Body of pancreas (tissue), 4 donors: ENCODE measurements around the gene NEDD4L. TPM values are rescaled to one million over a fixed set of nuclear protein-coding genes. Genes with fewer than 3 reads are reported as not detected.
A peak's percentile ranks its signal among the peaks of the same experiment; 100 is the strongest.

ENCODE experiments used
- ATAC-seq: fragments of 150-250 bp; one replicate; pipeline ENCODE4 v1.9.1; 2016
- DNase-seq, 4 donors: peaks; one replicate each; pipeline ENCODE4 v3.0.0-alpha.2; 2019
- H3K27ac ChIP-seq, 4 donors: fragments of 200-600 bp; sonication (generic); 1 replicate in 3 of 4; 2 replicates in 1 of 4; pipeline versions ENCODE4 v1.5.1 to v1.6.1; 2016 to 2019; ENCODE audit warnings: mild to moderate bottlenecking in 1 of 4, mixed read lengths in 1 of 4, moderate library complexity in 1 of 4
- H3K27me3 ChIP-seq, 2 donors: fragments of 200-600 bp; sonication (generic); one replicate each; pipeline ENCODE4 v1.6.0; 2016; ENCODE audit warnings: mild to moderate bottlenecking in 1 of 2
- H3K36me3 ChIP-seq, 2 donors: fragments of 200-600 bp; sonication (generic); replicated peaks in 1 of 2; 2 replicates each; pipeline ENCODE4 v1.5.1; 2016; ENCODE audit warnings: low read depth in 2 of 2; ENCODE audit not compliant: insufficient read depth in 1 of 2
- H3K4me1 ChIP-seq: fragments of 200-600 bp; sonication (generic); one replicate; pipeline ENCODE4 v1.6.0; 2016
- H3K4me3 ChIP-seq, 2 donors: fragments of 200-600 bp; sonication (generic); 1 replicate in 1 of 2; 2 replicates in 1 of 2; pipeline ENCODE4 v1.5.1; 2016 to 2019
- H3K9me3 ChIP-seq, 3 donors: fragments of 200-600 bp; sonication (generic); 1 replicate in 2 of 3; 2 replicates in 1 of 3; pipeline ENCODE4 v1.5.1; 2016
- POLR2A ChIP-seq, 3 donors: fragments of 450-650 bp; IDR thresholded peaks; one replicate each; pipeline ENCODE4 v1.6.1; 2016; ENCODE audit warnings: antibody characterized with exemption in 3 of 3, mild to moderate bottlenecking in 2 of 3
- WGBS, 2 donors: methylation state at CpG; one replicate each; pipeline ENCODE4 v1.1.5; 2017; 5-methylcytosine and 5-hydroxymethylcytosine counted together
- intact Hi-C: fragments of 100-400 bp; cut with DNase I; formaldehyde crosslinking; loops from one replicate; pipeline ENCODE4 v1.15.1; 2023
- total RNA-seq, 2 donors: library from RNA; depleted of rRNA; stranded (reverse); fragments of >200 nt; gene quantifications; one replicate each; pipeline ENCODE4 v1.1.0, GENCODE V29; 2016
- TF ChIP-seq, protein P1 (sequence below), 7 experiments: fragments of 450-650 bp in 4 of 7; fragments of 200-600 bp in 3 of 7; sonication (generic) in 3 of 7; IDR thresholded peaks; one replicate each; pipeline ENCODE4 v1.5.1; 2016 to 2019; ENCODE audit warnings: antibody characterized with exemption in 7 of 7

Gene NEDD4L
- total RNA-seq, 2 donors from 2014 or later = 105 to 108 TPM

DNA sequence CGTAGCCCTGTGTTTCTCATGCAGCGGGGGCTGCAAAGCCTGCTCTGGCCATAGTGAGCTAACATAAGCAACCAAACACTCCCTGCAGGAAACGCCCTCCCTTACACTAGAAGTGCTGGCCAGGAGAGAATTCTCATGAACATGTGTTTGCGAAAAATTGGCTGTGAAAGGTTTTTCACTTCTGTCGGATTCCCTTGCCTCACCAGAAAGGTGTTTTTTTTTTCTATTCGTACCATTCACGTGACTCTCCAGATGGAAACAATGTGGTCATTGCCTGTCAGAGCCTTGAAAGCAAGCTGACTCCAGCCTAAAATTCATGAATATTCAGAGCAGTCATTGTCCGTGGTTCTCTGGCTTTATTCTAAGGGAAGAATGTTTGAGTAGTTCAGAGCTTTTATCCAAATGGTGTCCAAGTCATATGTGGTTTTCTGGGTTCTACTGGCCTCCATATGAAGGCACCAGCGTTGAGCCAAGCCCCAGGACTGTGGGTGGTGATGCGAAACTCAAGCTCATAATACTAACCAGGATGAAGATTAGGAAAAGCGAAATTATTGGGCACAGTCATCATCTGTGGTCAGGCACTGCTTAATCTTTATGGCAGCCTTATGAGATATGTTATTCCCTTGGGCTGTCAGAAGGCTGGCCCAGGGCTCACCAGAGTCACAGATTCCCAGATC, 348.4 kb downstream of the NEDD4L start:
- H3K27ac ChIP-seq = peak overlapping the region in 2 of 4 donors; percentile 8 to 37
- TF ChIP-seq POLR2A (IDR thresholded peaks at IDR 0.05) = no peak
- TF ChIP-seq, protein P1, sequence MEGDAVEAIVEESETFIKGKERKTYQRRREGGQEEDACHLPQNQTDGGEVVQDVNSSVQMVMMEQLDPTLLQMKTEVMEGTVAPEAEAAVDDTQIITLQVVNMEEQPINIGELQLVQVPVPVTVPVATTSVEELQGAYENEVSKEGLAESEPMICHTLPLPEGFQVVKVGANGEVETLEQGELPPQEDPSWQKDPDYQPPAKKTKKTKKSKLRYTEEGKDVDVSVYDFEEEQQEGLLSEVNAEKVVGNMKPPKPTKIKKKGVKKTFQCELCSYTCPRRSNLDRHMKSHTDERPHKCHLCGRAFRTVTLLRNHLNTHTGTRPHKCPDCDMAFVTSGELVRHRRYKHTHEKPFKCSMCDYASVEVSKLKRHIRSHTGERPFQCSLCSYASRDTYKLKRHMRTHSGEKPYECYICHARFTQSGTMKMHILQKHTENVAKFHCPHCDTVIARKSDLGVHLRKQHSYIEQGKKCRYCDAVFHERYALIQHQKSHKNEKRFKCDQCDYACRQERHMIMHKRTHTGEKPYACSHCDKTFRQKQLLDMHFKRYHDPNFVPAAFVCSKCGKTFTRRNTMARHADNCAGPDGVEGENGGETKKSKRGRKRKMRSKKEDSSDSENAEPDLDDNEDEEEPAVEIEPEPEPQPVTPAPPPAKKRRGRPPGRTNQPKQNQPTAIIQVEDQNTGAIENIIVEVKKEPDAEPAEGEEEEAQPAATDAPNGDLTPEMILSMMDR (IDR thresholded peaks at IDR 0.05) = no peak
- DNase-seq = no peak
- no peaks in the 10 kb centered on the region for H3K27me3 ChIP-seq
- intact Hi-C loops = no loop called here
- peaks cover 13% of the 10 kb centered on the region for H3K4me1 ChIP-seq
- no peaks in the 10 kb centered on the region for H3K9me3 ChIP-seq
- peaks cover 6 to 31% of the 10 kb centered on the region in 2 donors for H3K36me3 ChIP-seq
- H3K4me3 ChIP-seq = no peak overlapping the region
- ATAC-seq = peak; percentile 53
- 70% methylated on average over 11 of the region's 11 CpGs for WGBS, 2 donors

GRCh38 chr18:58393295-58393694, 349.3 kb downstream of the NEDD4L start:
- Histone ChIP-seq H3K27ac (no peak overlapping the region), H3K27me3 (no peaks in the 10 kb centered on the region), H3K4me1 (peaks cover 13% of the 10 kb centered on the region), H3K4me3 (no peak overlapping the region), H3K9me3 (no peaks in the 10 kb centered on the region), H3K36me3 (peaks cover 6 to 26% of the 10 kb centered on the region in 2 donors)
- 77 to 84% methylated on average over 2 of the region's 2 CpGs for WGBS, 2 donors
- TF ChIP-seq, protein P1 (IDR thresholded peaks at IDR 0.05) = no peak
- TF ChIP-seq POLR2A (IDR thresholded peaks at IDR 0.05) = no peak
- intact Hi-C loops = no loop called here
- ATAC-seq (no peak), DNase-seq (no peak)

GRCh38 chr18:58394046-58394445, 350.0 kb downstream of the NEDD4L start:
- Histone ChIP-seq H3K36me3 (peaks cover 6 to 21% of the 10 kb centered on the region in 2 donors), H3K27me3 (no peaks in the 10 kb centered on the region), H3K9me3 (no peaks in the 10 kb centered on the region), H3K4me3 (no peak overlapping the region), H3K27ac (no peak overlapping the region), H3K4me1 (peaks cover 13% of the 10 kb centered on the region)
- DNase-seq = no peak
- no peak for ATAC-seq
- intact Hi-C loops = no loop called here
- WGBS, 2 donors = 90 to 94% methylated on average over 7 of the region's 7 CpGs
- TF ChIP-seq, protein P1 (IDR thresholded peaks at IDR 0.05) = no peak

DNA sequence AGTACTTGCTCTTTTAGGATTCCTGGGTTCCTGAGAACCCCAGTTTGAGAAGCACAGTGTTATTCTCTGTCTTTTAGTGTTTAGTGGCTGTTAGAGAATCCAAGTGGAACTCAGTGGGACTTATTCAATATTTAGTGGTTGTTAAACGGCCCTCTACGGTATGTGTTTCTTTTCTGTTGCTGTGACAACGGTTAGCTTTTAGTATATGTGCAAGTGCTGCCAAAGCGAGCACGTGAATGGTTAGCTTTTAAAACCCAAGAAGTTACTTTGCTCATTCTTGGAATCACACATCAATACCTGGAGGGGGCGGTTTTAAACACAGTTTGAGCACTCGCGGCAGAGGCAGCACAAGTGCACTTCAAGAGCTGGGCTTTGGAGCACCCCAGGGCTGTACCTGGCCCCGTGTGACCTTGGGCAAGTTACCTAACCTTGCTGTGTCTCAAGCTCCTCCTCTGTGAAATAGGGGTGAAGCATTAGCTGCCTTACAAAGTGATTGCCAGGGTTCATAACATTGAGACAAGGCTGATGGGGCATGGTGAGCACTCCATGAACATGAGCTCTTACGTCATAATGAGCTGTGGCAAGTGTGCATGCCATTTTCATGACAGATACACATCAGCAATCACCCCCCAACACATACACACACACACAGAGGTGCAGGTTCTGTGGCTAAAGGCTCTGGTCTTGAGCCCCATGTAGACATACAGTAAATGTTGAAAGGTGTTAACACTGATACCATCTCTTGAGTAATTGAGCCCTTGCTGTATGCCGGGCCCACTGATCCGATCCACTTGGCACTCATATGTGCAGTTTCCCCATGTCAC, 350.8 kb downstream of the NEDD4L start:
- no peak for TF ChIP-seq POLR2A (IDR thresholded peaks at IDR 0.05)
- TF ChIP-seq, protein P1 (IDR thresholded peaks at IDR 0.05) = no peak
- DNase-seq (no peak), ATAC-seq (no peak)
- peaks cover 6 to 21% of the 10 kb centered on the region in 2 donors for H3K36me3 ChIP-seq
- WGBS, 2 donors = 84% methylated on average over 12 of the region's 12 CpGs
- no peak overlapping the region for H3K4me3 ChIP-seq
- H3K9me3 ChIP-seq = no peaks in the 10 kb centered on the region
- H3K27me3 ChIP-seq = no peaks in the 10 kb centered on the region
- H3K4me1 ChIP-seq = peaks cover 13% of the 10 kb centered on the region
- no peak overlapping the region for H3K27ac ChIP-seq
- intact Hi-C loops = loop anchor here (5.0 kb wide), 1 partner anchor 97 kb away; no protein-coding TSS in a partner anchor
